Dermis microvascular lymphatic vessel endothelial cell (primary cell): ENCODE measurements around the gene PPP2R3A. TPM values are rescaled to one million over a fixed set of nuclear protein-coding genes. Genes with fewer than 3 reads are reported as not detected.

Source experiments
- DNase-seq, 2 donors: peaks; one replicate each; pipeline versions ENCODE4 v3.0.0 to v3.0.0-alpha.2; 2010; ENCODE audit warnings: low read depth in 2 of 2
- total RNA-seq: library from RNA; depleted of rRNA; stranded (reverse); fragments of >200 nt; gene quantifications from 2 replicates; pipeline ENCODE4 v1.2.1, GENCODE V29; 2014

Gene PPP2R3A
- total RNA-seq, 1 donor from 2014 or later: 4.5 TPM

- DNase-seq: peak in 1 of 2 donors; percentile 31
Measured at GRCh38 chr3:136194409-136195257, 229.1 kb downstream of the PPP2R3A start.

DNA sequence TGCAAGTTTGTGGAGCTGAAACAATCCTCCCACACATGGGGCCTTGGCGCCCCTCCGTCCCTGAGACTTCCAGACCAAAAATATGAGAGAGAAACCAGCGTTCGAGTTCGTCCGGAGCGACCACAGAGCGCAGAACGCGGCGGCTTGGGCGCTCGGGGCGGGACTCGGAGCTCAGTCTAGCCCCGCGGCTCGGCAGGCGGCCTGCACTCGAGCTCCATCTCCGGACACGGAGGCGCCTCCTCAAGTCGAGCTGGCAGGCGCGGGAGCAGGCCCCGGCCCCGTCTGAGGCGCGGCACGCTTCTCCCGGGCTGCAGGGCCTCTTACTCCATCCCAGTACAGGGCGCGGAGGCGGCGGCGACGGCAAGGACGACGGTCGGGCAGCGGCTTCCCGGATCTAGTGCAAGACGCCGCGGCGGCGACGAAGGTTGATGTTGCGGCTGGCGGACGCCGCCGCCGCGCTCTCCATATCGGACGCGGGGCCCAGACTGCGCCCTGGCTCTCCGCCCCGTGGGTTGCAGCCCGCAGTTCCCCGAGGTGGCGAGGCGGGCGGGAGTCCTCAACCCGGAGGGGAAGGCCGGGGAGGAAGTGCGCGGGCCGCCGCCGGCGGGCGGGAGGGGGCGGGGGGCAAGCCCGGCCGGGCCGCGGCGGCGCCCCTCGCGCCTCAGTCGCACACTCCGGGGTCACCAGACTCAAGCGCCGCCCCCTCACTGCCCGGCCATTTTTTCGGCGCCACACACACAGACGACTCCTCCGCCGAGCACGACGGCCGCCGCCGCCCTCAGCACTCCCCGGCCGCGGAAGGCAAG lies 229.9 kb downstream of the PPP2R3A start:
- peak; percentile 33 to 83 for DNase-seq

GRCh38 chr3:136196064-136196400 lies 230.5 kb downstream of the PPP2R3A start, which contains the start of gene MSL2:
Gene MSL2 (minus strand): TSS chr3:136196335. CDS start chr3:136195113, 1,222 bp downstream.
- no peak for DNase-seq

DNA sequence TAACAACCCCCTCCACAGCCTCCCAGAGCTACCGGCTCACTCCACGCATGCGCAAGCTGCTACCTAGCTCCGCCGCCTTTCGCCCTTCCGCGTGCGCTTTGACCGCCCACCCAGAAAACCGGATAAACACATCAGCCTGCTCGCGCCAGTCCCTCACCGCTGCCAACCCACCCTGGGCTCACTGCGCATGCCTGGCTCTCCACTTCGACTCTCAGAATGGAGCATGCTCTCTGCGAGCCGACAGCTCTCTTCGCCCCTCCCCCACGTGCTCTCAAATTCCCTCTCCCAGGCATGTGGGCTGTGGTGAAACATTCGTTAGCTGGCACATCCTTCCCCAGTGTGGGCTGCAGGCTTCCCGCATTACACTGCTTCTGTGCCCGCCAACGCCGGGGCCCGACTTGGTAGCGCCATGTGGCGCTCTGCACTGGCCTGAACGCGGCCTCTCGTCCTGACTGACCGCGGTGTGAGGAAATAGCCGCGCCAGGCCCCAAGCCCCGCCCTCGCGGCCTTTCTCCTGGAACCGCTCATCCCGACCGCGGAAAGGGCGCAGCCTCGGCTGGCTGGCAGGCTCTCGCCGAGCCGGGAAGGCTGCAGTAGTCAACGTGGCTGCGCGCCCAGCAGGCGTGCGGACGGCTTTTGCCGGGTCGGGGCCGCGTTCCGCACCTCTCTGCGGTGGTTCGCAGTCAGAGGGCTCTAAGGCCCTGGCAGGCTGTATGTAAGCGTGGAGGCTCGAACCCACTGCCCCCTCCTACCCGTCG lies 231.1 kb downstream of the PPP2R3A start:
- DNase-seq: peak; percentile 100

- no peak for DNase-seq
Measured at GRCh38 chr3:136197159-136197793, 231.7 kb downstream of the PPP2R3A start.

Other genes starting within 250 kb of the PPP2R3A start
- 8.7 and 10.5 TPM in 2 replicates for gene MSL2, start 230.6 kb downstream of the PPP2R3A start, total RNA-seq